OCI-LY1 (cell line): ENCODE results near the gene TMEM35A.

Source experiments
- H2AFZ ChIP-seq: fragments of 200-600 bp; sonication (generic), shearing (Covaris generic); 2 replicates; pipeline ENCODE4 v1.6.0; 2014; ENCODE audit warnings: antibody characterized with exemption, mild to moderate bottlenecking, low read length
- H3F3A ChIP-seq: fragments of 200-600 bp; sonication (generic), shearing (Covaris generic); 2 replicates; pipeline ENCODE4 v1.6.0; 2014; ENCODE audit warnings: mild to moderate bottlenecking, antibody characterized with exemption, low read length, moderate library complexity; ENCODE audit not compliant: insufficient read depth
- H3K27ac ChIP-seq: fragments of 200-600 bp; sonication (generic); 2 replicates; pipeline ENCODE4 v1.5.1; 2014; ENCODE audit warnings: low read length, mixed run types, mild to moderate bottlenecking, low read depth; ENCODE audit not compliant: poor library complexity, severe bottlenecking
- H3K27me3 ChIP-seq: fragments of 200-600 bp; sonication (generic); 2 replicates; pipeline ENCODE4 v1.6.0; 2014; ENCODE audit warnings: antibody characterized with exemption, mild to moderate bottlenecking, low read length, moderate library complexity; ENCODE audit not compliant: insufficient read depth
- H3K36me3 ChIP-seq: fragments of 200-600 bp; sonication (generic); 2 replicates; pipeline ENCODE4 v1.6.1; 2014; ENCODE audit warnings: mild to moderate bottlenecking, antibody characterized with exemption, low read length, moderate library complexity, mixed read lengths; ENCODE audit not compliant: insufficient read depth
- H3K4me1 ChIP-seq: fragments of 200-600 bp; sonication (generic); 2 replicates; pipeline ENCODE4 v1.5.1; 2014; ENCODE audit warnings: mild to moderate bottlenecking, low read length, moderate library complexity; ENCODE audit not compliant: insufficient read depth, severe bottlenecking
- H3K4me2 ChIP-seq: fragments of 200-600 bp; sonication (generic), shearing (Covaris generic); 2 replicates; pipeline ENCODE4 v1.6.1; 2014; ENCODE audit warnings: low read length
- H3K4me3 ChIP-seq: fragments of 200-600 bp; sonication (generic); 2 replicates; pipeline ENCODE4 v1.5.1; 2014; ENCODE audit warnings: low read length, low read depth, mild to moderate bottlenecking, mixed read lengths; ENCODE audit not compliant: poor library complexity, severe bottlenecking
- H3K79me2 ChIP-seq: fragments of 200-600 bp; shearing (Covaris generic); 2 replicates; pipeline ENCODE4 v1.6.1; 2016; ENCODE audit warnings: mixed run types, low read length, mixed read lengths; ENCODE audit not compliant: insufficient read depth
- H3K9ac ChIP-seq: fragments of 200-600 bp; sonication (generic), shearing (Covaris generic); 2 replicates; pipeline ENCODE4 v1.6.1; 2014; ENCODE audit warnings: mild to moderate bottlenecking, low read length, mixed read lengths
- H3K9me2 ChIP-seq: fragments of 200-600 bp; sonication (generic), shearing (Covaris generic); 2 replicates; pipeline ENCODE4 v1.6.1; 2014; ENCODE audit warnings: low read depth, mild to moderate bottlenecking, low read length, mixed read lengths
- H3K9me3 ChIP-seq: fragments of 200-600 bp; shearing (Covaris generic); 2 replicates; pipeline ENCODE4 v1.6.1; 2014; ENCODE audit warnings: low read length, mixed read lengths
- H4K20me1 ChIP-seq: fragments of 200-600 bp; sonication (generic), shearing (Covaris generic); 2 replicates; pipeline ENCODE4 v1.6.0; 2016; ENCODE audit warnings: mild to moderate bottlenecking, low read length; ENCODE audit not compliant: insufficient read depth
- CTCF ChIP-seq: fragments of 200-600 bp; sonication (generic), shearing (Covaris generic); IDR thresholded peaks from 2 replicates; pipeline ENCODE4 v1.5.1; 2017; ENCODE audit warnings: mild to moderate bottlenecking, antibody characterized with exemption, low read length, moderate library complexity, mixed read lengths
- EZH2 ChIP-seq: fragments of 200-600 bp; sonication (generic), shearing (Covaris generic); IDR thresholded peaks from 2 replicates; pipeline ENCODE4 v1.8.0; 2017; ENCODE audit warnings: borderline replicate concordance, mixed run types, mild to moderate bottlenecking, antibody characterized with exemption, low read length, moderate library complexity, mixed read lengths

Gene TMEM35A

DNA sequence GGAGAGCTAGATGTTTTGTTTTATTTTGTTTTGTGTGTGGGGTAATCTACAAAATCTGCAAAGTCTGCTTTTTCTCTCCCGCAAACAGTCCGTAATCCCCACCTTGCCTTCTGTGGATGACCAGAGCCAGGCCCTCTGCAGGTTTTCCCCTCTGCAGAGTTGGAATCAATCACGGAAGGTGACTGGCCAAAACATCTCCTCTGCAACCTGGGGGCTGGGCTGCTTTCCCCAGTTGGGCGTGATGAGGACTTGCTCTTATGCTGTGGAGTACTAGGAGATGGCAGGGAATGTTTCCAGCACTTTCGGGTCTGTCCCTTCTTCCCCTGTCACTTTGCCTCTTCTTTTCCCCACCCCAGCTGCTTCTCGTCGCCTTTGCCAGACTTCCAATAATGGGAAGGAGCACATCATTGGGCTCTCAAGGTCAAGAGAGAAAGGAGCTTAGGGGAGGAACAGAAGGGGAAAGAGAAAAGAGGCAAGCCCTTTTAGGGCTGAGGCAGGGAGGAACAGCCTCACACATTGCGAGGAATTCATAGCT, 1.1 kb downstream of the TMEM35A start:
- Histone ChIP-seq H3K4me2 (no peak overlapping the region), H3F3A (no peaks in the 10 kb centered on the region), H3K4me1 (no peaks in the 10 kb centered on the region), H3K27me3 (no peaks in the 10 kb centered on the region), H3K9me3 (no peaks in the 10 kb centered on the region), H4K20me1 (no peaks in the 10 kb centered on the region), H3K4me3 (no peak overlapping the region), H3K36me3 (no peaks in the 10 kb centered on the region), H3K9ac (no peak overlapping the region), H2AFZ (no peak overlapping the region), H3K9me2 (no peaks in the 10 kb centered on the region), H3K27ac (no peak overlapping the region), H3K79me2 (no peaks in the 10 kb centered on the region)
- no peak for TF ChIP-seq CTCF
- TF ChIP-seq EZH2: no peak

- Histone ChIP-seq H3K9me3 (no peaks in the 10 kb centered on the region), H3K4me2 (no peak overlapping the region), H3K27ac (no peak overlapping the region), H4K20me1 (no peaks in the 10 kb centered on the region), H3K27me3 (no peaks in the 10 kb centered on the region), H3K36me3 (no peaks in the 10 kb centered on the region), H3K9ac (no peak overlapping the region), H3F3A (no peaks in the 10 kb centered on the region), H2AFZ (no peak overlapping the region), H3K4me1 (no peaks in the 10 kb centered on the region), H3K4me3 (no peak overlapping the region), H3K9me2 (no peaks in the 10 kb centered on the region), H3K79me2 (no peaks in the 10 kb centered on the region)
- no peak for TF ChIP-seq CTCF
- TF ChIP-seq EZH2: no peak
Measured at GRCh38 chrX:101080326-101081124, 1.8 kb downstream of the TMEM35A start.

DNA sequence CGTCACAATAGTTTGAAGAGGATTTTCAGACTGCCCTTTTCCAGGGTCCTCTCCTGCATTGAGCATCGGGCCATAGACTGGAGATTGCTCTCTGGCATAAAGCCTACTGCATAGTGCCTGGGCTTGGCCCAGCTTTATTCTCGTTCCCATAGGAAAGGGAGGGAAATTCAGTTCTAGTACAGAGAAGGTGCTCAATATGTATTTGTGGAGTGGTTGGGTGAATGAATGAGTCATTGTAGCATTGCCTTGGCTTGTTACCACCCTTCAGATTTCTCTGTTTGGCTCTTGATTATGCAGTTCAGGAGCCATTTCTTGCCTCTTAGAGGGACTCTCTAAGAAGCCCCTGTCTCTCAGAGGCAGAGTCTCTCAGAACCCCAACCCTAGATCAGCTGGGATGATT, 2.6 kb downstream of the TMEM35A start:
- Histone ChIP-seq H3K9me2 (no peaks in the 10 kb centered on the region), H3K36me3 (no peaks in the 10 kb centered on the region), H3K79me2 (no peaks in the 10 kb centered on the region), H3K27me3 (no peaks in the 10 kb centered on the region), H3K9ac (no peak overlapping the region), H3K4me2 (no peak overlapping the region), H3F3A (no peaks in the 10 kb centered on the region), H3K27ac (no peak overlapping the region), H4K20me1 (no peaks in the 10 kb centered on the region), H3K4me3 (no peak overlapping the region), H2AFZ (no peak overlapping the region), H3K9me3 (no peaks in the 10 kb centered on the region), H3K4me1 (no peaks in the 10 kb centered on the region)
- TF ChIP-seq EZH2 (no peak), CTCF (no peak)
